Cardiac septum (tissue), 1 donor: ENCODE data around the gene TMPRSS11F. TPM values are rescaled to one million over a fixed set of nuclear protein-coding genes. Genes with fewer than 3 reads are reported as not detected.

Experiments used
- DNase-seq: peaks from one replicate; pipeline ENCODE4 v3.0.0-alpha.2; 2020; ENCODE audit warnings: low spot score
- intact Hi-C: fragments of 100-400 bp; cut with DNase I; formaldehyde crosslinking; loops from one replicate; pipeline ENCODE4 v1.14.0; 2022
- total RNA-seq: library from RNA; stranded (reverse); fragmentation: NEBNext Ultra II Directional; extraction: Animal tissue kit (Norgen Biotek cat#: 25700); gene quantifications from one replicate; pipeline ENCODE4 v1.2.1, GENCODE V29; 2021
- donor health status: DM: no; HTN: no; CAD: no.

The TMPRSS11F gene
- total RNA-seq, 1 donor from 2014 or later = not detected

- no peak for DNase-seq
- intact Hi-C loops = no loop called here
Measured at GRCh38 chr4:68082758-68083157, 46.9 kb downstream of the TMPRSS11F start.

GRCh38 chr4:68079928-68080327, 49.7 kb downstream of the TMPRSS11F start:
- intact Hi-C loops = no loop called here
- no peak for DNase-seq

- intact Hi-C loops = no loop called here
- no peak for DNase-seq
Measured at GRCh38 chr4:68077737-68078136, 51.9 kb downstream of the TMPRSS11F start.

GRCh38 chr4:68077301-68077700, 52.4 kb downstream of the TMPRSS11F start:
- DNase-seq = no peak
- intact Hi-C loops = no loop called here

- intact Hi-C loops = no loop called here
- DNase-seq = no peak
Measured at GRCh38 chr4:68076194-68076593, 53.5 kb downstream of the TMPRSS11F start.

GRCh38 chr4:68074397-68074796, 55.3 kb downstream of the TMPRSS11F start:
- intact Hi-C loops = no loop called here
- DNase-seq = no peak

GRCh38 chr4:68070302-68070701, 59.4 kb downstream of the TMPRSS11F start:
- intact Hi-C loops = no loop called here
- DNase-seq = no peak

GRCh38 chr4:68062501-68062900, 67.2 kb downstream of the TMPRSS11F start:
- intact Hi-C loops = no loop called here
- no peak for DNase-seq

- intact Hi-C loops = no loop called here
- no peak for DNase-seq
Measured at GRCh38 chr4:68038272-68038671, 91.4 kb downstream of the TMPRSS11F start.

GRCh38 chr4:68021185-68021584, 108.5 kb downstream of the TMPRSS11F start:
- intact Hi-C loops = no loop called here
- DNase-seq = no peak

GRCh38 chr4:68011684-68012083, 118.0 kb downstream of the TMPRSS11F start:
- intact Hi-C loops = no loop called here
- no peak for DNase-seq

Other genes starting within 250 kb of the TMPRSS11F start
- not detected for gene TMPRSS11D, start 245.9 kb downstream of the TMPRSS11F start, total RNA-seq
- gene TMPRSS11A, start 166.4 kb downstream of the TMPRSS11F start, total RNA-seq = not detected
- gene TMPRSS11B, start 115.8 kb upstream of the TMPRSS11F start, total RNA-seq = not detected
- 56.5 TPM for gene YTHDC1, start 220.2 kb upstream of the TMPRSS11F start, total RNA-seq